Fibroblast of lung (primary cell): ENCODE results near the gene CISD3. TPM values are rescaled to one million over a fixed set of nuclear protein-coding genes. Genes with fewer than 3 reads are reported as not detected.
A peak's percentile ranks its signal among the peaks of the same experiment; 100 is the strongest.

Source experiments
- DNase-seq, 2 donors: peaks; one replicate each; pipeline versions ENCODE4 v3.0.0 to v3.0.0-alpha.2; 2010; ENCODE audit warnings: low read depth in 2 of 2
- H2AFZ ChIP-seq: 2 replicates; pipeline ENCODE4 v1.5.1; 2012; ENCODE audit warnings: low read length, control low read depth, inconsistent platforms
- H3K27ac ChIP-seq: 2 replicates; pipeline ENCODE4 v1.5.1; 2011; ENCODE audit warnings: low read length, control low read depth; ENCODE audit not compliant: insufficient read depth
- H3K27me3 ChIP-seq: 2 replicates; pipeline ENCODE4 v1.5.1; 2011; ENCODE audit warnings: mild to moderate bottlenecking, low read length; ENCODE audit not compliant: control insufficient read depth, insufficient read depth
- H3K36me3 ChIP-seq: 2 replicates; pipeline ENCODE4 v1.5.1; 2011; ENCODE audit warnings: low read length; ENCODE audit not compliant: control insufficient read depth, insufficient read depth
- H3K4me1 ChIP-seq: 2 replicates; pipeline ENCODE4 v1.5.1; 2011; ENCODE audit warnings: low read length; ENCODE audit not compliant: control insufficient read depth, insufficient read depth; ENCODE audit errors: extremely low read depth
- H3K4me2 ChIP-seq: 2 replicates; pipeline ENCODE4 v1.5.1; 2011; ENCODE audit warnings: low read length, control low read depth; ENCODE audit not compliant: insufficient read depth; ENCODE audit errors: extremely low read depth
- H3K4me3 ChIP-seq, 4 experiments: fragments of 200-600 bp in 1 of 4; sonication (generic) in 1 of 4; replicated peaks in 1 of 4; 2 replicates each; pipeline ENCODE4 v1.5.1; 2011 to 2016; ENCODE audit warnings: low read length in 4 of 4, low read depth in 3 of 4, mild to moderate bottlenecking in 3 of 4, control low read depth in 2 of 4, inconsistent platforms in 1 of 4, mixed read lengths in 1 of 4; ENCODE audit not compliant: insufficient read depth in 1 of 4; ENCODE audit errors: control extremely low read depth in 1 of 4
- H3K79me2 ChIP-seq: 2 replicates; pipeline ENCODE4 v1.5.1; 2012; ENCODE audit warnings: mild to moderate bottlenecking, low read length, inconsistent platforms; ENCODE audit not compliant: control insufficient read depth, insufficient read depth
- H3K9ac ChIP-seq: 2 replicates; pipeline ENCODE4 v1.5.1; 2011; ENCODE audit warnings: mild to moderate bottlenecking, low read length, control low read depth; ENCODE audit not compliant: insufficient read depth
- H3K9me3 ChIP-seq: 2 replicates; pipeline ENCODE4 v1.5.1; 2012; ENCODE audit warnings: low read depth, low read length; ENCODE audit not compliant: control insufficient read depth, insufficient read depth
- H4K20me1 ChIP-seq: 2 replicates; pipeline ENCODE4 v1.5.1; 2011; ENCODE audit warnings: low read length; ENCODE audit not compliant: control insufficient read depth, insufficient read depth; ENCODE audit errors: extremely low read depth
- CTCF ChIP-seq, 2 donors: IDR thresholded peaks in 1 of 2; conservative IDR thresholded peaks in 1 of 2; 1 replicate in 1 of 2; 2 replicates in 1 of 2; pipeline ENCODE4 v1.5.1; 2011 to 2012; ENCODE audit warnings: low read length in 2 of 2, control low read depth in 1 of 2, inconsistent platforms in 1 of 2, low read depth in 1 of 2, mild to moderate bottlenecking in 1 of 2
- EZH2 ChIP-seq: IDR thresholded peaks from 2 replicates; pipeline ENCODE4 v1.5.1; 2012; ENCODE audit warnings: low read length, control low read depth, mild to moderate bottlenecking; ENCODE audit errors: missing control alignments
- polyA minus RNA-seq: library from RNA; depleted of rRNA, polyadenylated mRNA; stranded (reverse); fragments of >200 nt; gene quantifications from 2 replicates; pipeline ENCODE4 v1.2.3, GENCODE V29; 2011; ENCODE audit warnings: low replicate concordance
- polyA plus RNA-seq, 2 donors: library from polyadenylated mRNA; depleted of rRNA in 1 of 2; stranded (reverse) in 1 of 2; unstranded in 1 of 2; fragments of >200 nt; gene quantifications; 2 replicates each; pipeline ENCODE4 v1.2.1, GENCODE V29; 2011 to 2012; ENCODE audit warnings: missing spikeins in 1 of 2
- total RNA-seq: library from RNA; depleted of rRNA; stranded (reverse); fragments of >200 nt; gene quantifications from 2 replicates; pipeline ENCODE4 v1.2.1, GENCODE V29; 2014

Gene CISD3
- total RNA-seq (4.0 and 4.4 TPM in 2 replicates), polyA plus RNA-seq (5.7 and 7.6 TPM in 2 replicates), polyA minus RNA-seq (14.4 and 14.9 TPM in 2 replicates)
- 26.6 and 36.9 TPM in 2 replicates for polyA plus RNA-seq (2012)

- H3K4me1 ChIP-seq, result peaks cover 10% of the 10 kb centered on the region
- peak; percentile 74 to 81 for DNase-seq
- H2AFZ ChIP-seq, result peak within 1 kb of the TSS; percentile 55
- H3K9me3 ChIP-seq, result no peaks in the 10 kb centered on the region
- peak within 1 kb of the TSS; percentile 71 for H3K9ac ChIP-seq
- peak within 1 kb of the TSS; percentile 73 for H3K27ac ChIP-seq
- H4K20me1 ChIP-seq, result no peaks in the 10 kb centered on the region
- peak within 1 kb of the TSS; percentile 99 for H3K4me2 ChIP-seq
- H3K79me2 ChIP-seq, result peaks cover 12% of the 10 kb centered on the region
- peaks cover 13% of the 10 kb centered on the region for H3K36me3 ChIP-seq
- TF ChIP-seq CTCF (conservative IDR thresholded peaks at IDR 0.05 in 1 of 2, IDR thresholded peaks at IDR 0.05 in 1 of 2; ENCODE audit: low read depth in 1 of 2, low read length in 2 of 2) (peak in 1 of 2 donors; percentile 48), EZH2 (no peak)
- H3K27me3 ChIP-seq, result no peaks in the 10 kb centered on the region
- peak within 1 kb of the TSS; percentile 81 to 96 (median 86) for H3K4me3 ChIP-seq
Observed at GRCh38 chr17:38729886-38730525, at the start of gene CISD3. TSS of gene CISD3 (plus strand) at chr17:38730341. CDS start at chr17:38730359, 18 bp downstream.

- Histone ChIP-seq H3K27ac (no peak overlapping the region), H3K9ac (no peak overlapping the region), H3K36me3 (no peaks in the 10 kb centered on the region), H3K4me3 (no peak overlapping the region), H3K4me2 (no peak overlapping the region), H4K20me1 (no peaks in the 10 kb centered on the region), H3K27me3 (no peaks in the 10 kb centered on the region), H3K4me1 (peaks cover 2% of the 10 kb centered on the region), H3K9me3 (no peaks in the 10 kb centered on the region), H3K79me2 (no peaks in the 10 kb centered on the region), H2AFZ (no peak overlapping the region)
- TF ChIP-seq EZH2 (no peak), CTCF (conservative IDR thresholded peaks at IDR 0.05 in 1 of 2, IDR thresholded peaks at IDR 0.05 in 1 of 2; ENCODE audit: low read depth in 1 of 2, low read length in 2 of 2) (no peak)
- DNase-seq, result no peak
Observed at GRCh38 chr17:38681096-38681495, 49.0 kb upstream of the CISD3 start.

GRCh38 chr17:38685491-38685890 is 44.6 kb upstream of the CISD3 start:
- H3K27me3 ChIP-seq, result no peaks in the 10 kb centered on the region
- no peaks in the 10 kb centered on the region for H3K36me3 ChIP-seq
- H3K79me2 ChIP-seq, result no peaks in the 10 kb centered on the region
- no peak overlapping the region for H3K27ac ChIP-seq
- no peaks in the 10 kb centered on the region for H3K9me3 ChIP-seq
- DNase-seq, result no peak
- H3K9ac ChIP-seq, result no peak overlapping the region
- no peaks in the 10 kb centered on the region for H3K4me1 ChIP-seq
- H2AFZ ChIP-seq, result no peak overlapping the region
- no peak overlapping the region for H3K4me2 ChIP-seq
- no peak overlapping the region for H3K4me3 ChIP-seq
- TF ChIP-seq EZH2 (no peak), CTCF (conservative IDR thresholded peaks at IDR 0.05 in 1 of 2, IDR thresholded peaks at IDR 0.05 in 1 of 2; ENCODE audit: low read depth in 1 of 2, low read length in 2 of 2) (no peak)
- H4K20me1 ChIP-seq, result no peaks in the 10 kb centered on the region
